ENCODE data around the gene DMWD.

DMWD gene

DNA sequence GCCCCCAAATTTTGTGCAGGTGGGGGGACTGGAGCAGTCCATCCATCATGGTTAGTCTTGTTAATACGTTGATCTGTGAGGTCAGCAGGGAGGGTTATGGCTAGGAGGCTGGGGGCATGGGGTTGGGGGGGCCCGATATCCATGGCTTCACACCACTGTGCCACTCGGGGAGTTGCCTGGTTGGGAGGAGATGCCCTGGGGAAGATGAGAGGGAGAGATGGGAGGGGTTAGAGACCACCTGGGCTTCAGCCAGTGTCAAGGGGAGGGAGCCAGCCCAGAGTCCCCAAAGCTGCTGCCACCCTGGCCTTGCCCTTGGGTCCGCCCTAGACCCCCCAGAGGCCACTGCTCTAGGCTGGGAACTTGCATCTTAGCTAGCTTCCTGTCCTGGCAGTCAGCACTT, 8.5 kb downstream of the DMWD start:
- DNase-seq: no peak

DNA sequence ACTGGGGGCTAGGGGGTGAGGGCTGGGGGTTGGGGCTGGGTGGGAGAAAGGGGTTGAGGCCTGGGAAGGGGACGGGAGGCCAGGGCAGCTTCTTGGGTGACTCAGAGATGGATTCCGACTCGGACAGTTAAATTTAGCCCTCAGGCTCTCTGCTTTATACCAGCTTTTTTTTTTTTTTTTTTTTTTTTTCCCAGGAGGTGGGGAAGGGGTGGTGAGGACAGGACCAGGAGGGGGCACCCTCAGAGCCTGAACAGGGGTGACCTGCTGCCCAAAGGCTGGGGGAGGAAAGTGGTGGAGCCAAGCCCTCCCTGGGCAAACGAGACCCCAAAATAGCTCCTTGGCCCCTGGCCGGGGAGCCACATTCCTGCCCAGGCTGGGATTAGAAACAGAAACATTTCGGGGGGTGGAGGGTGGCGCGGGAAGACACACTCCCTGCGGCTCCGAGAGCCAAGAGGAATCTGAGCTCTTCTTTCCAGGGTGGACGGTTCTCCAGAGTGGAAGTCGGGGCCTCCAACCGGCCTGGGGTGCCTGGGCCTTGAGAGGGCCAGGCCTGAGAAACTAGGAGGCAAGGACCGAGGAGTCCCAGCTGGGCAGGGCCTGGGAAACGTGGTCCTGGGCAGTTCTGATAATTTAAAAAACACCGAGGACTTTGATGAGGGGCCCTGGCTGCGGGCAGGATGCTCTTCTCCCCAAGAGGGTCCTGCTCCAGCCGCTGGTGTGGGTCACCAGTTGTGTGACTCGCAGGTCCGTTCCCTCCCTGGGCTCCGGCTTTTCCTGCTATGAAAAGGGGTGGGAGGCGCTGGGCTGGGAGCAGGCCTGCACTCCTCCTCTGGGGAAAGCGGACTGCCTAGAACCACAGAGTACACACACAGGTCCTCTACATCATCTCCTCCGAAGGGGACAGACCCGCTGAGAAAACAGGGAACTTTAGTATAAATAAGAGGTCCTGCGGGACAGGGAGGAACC, 9.5 kb downstream of the DMWD start:
- DNase-seq: no peak

DNA sequence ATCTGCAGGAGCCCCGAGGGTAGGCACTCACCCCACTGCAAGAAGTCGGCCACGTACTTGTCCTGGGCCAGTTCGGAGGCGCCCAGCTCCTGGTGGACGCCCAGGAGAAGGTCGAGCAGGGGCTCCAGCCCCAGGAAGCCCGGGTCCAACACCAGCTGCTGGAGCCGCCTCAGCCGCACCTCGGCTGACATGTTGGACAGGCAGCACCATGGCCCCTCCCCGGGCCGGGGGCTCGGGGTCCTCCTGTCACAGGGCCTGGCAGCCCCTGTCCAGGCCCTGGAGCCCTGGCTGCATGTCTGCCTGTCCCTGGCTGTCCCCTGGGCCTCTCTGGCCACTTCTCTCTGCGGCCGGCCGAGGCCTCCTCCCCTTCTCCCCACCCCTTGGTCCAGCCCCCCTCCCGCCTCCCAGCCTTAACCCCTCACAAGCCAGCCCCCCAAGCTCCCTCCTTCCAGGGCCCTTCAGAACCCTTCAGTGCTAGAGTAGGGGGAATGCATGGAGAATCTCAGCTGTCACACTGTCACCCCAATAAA, 10.4 kb downstream of the DMWD start, which contains the start of gene DMPK:
Gene DMPK (minus strand): TSS at position 329 of the 530 bp plus-strand sequence. CDS start 138 bp downstream, at position 191.
- no peak for DNase-seq

DNA sequence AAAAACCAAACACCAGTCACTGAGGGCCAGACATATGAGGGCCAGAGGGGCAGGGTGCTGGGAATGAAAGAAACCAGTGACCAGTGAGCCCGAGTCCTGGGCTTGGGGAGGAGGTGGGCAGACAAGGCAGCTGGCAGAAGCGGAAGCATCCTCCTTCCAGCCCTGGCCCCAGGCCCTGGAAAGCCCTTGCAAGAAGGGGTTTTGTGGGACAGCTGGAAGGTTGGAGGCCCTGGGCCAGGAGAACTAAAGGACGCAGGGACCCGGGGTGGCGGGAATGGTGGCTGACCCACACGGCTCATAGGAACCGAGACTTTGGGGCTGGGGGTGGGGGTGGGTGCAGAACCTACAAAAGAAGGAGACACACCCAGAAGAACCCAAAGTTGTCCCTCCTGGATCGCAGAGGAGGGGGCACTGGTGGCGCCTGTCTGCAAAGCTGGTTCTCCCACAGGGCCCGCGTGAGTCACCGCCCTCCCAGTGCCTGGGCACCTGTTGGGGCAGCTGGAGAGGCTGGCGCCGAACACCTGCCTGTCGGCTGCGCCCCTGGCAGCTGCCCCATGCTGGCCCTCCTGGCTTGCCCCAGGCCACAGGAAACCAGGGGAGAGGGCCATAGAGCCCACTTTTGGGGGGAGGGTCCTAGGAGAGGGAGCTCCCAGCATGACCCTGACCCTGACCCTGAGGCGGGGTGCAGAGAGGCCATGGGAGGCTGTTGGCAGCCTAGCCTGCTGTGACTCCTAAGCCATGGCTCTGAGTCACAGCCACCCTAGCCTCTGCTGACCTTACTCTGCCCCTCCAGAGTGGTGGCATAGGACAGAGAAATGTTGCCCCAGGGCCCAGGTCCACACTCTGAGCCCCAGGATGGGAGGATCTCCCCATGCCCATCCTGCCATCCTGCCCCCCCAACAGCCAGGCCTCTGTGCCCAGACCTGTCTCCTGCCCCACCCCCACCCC, 11.2 kb downstream of the DMWD start:
- DNase-seq: no peak

DNA sequence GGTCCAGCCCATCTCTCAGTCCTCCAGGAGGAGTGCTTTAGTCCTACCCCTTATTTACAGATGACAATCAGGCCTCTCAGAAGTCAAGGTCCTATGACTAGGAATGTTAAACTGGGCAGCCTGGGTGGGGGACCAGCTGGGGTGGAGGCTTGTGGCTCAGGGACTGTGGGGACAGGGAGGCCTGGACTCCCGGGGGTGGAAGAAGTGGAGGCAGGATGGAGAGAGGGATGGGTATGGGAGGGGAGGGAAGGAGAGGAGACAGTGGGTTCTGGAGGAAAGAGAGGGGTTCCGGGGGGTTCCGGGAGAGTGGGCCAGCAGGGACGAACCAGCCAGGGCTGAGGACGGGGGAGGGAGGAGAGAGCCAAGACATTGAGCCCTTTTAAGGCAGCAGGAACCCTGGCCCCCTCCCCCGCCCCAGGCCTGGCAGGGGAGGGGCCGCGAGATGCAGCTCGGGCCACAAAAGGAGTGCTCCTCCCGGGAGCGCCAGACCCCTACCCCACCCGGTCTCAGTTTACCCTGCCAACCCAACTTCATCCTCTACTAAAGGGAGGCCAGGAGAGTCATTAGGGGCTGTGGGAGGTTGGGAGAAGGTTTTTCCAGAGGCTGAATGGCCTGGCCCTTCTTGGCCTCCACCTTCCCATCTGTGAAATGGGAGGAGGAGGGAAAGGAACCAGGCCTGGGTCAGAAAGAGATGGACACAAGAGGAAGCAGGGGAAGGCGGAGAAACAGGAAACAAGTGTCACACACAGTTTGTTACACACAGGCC, 12.0 kb downstream of the DMWD start:
- no peak for DNase-seq

DNA sequence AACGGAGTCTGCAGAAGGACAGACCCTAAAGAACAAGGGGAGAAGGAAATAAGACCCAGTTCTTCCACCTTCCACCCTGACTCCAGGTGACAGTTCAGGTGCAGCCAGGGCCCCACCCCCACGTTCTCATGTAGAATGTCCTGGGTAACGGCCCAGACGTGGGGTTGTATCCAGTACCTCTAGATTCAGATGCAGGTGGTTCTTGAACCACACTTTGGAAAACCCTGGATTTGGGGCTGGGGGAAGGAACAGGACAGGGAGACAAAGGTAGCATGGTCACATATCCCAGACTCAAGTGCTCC, 12.5 kb downstream of the DMWD start:
- DNase-seq: no peak

DNA sequence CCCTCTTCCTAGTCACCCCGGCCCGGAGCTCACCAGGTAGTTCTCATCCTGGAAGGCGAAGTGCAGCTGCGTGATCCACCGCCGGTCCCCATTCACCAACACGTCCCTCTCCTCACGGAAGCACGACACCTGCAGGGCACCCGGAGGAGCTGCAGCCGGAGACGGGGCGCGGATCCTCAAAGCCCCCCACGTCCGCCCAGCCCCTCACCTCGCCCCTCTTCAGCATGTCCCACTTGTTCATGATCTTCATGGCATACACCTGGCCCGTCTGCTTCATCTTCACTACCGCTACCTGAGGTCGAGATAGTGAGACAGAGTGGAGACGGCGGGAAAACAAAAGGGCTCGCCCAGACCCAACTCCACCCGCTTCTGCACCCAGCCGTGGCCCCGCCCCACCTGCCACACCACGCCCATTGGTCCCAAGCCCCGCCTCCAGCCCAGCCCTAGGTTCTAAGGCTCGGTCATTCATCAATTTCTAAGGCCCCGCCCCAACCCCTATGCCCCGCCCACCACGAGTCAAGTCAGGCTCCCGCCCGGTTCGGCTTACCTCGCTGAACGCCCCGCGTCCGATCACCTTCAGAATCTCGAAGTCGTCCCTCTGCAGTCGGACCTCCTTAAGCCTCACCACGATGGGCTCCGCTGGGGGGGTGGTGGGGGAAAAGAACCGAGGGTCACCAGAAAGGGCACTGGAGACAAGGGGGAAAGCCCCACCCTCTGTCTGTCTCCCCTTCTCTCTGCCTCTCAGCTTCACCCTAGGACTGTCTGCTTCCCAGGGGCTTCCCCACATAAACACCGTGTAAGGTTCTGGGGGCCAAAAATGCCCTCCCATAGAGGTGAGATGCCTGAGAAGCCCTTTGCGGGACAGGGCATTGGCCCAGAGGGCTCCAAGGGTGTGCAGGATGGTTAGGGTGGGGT, 13.2 kb downstream of the DMWD start:
- peak; percentile 75 to 86 for DNase-seq

DNA sequence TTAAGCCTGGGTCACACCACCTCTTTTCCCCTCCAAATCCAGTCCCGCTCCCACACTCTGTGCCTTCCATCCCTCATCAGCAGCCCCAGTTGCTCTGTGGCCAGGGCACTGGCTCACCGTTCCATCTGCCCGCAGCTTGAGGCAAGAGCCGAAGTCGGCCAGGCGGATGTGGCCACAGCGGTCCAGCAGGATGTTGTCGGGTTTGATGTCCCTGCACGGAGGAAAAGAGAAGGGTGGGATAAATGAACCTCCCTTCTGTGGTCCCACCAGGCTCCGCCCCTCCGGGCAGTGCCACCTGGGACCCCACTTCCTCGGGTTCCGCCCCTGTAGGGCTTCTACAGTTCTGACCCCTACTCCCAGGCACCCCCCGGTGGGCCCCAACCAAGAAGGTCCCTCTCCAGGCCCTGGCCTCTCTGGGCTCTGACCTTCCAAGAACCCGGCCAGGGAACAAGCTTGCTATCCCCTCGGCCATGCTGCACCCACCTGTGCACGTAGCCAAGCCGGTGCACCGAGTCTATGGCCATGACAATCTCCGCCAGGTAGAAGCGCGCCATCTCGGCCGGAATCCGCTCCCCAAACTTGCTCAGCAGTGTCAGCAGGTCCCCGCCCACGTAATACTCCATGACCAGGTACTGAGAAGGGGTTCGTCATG, 14.5 kb downstream of the DMWD start:
- no peak for DNase-seq

DNA sequence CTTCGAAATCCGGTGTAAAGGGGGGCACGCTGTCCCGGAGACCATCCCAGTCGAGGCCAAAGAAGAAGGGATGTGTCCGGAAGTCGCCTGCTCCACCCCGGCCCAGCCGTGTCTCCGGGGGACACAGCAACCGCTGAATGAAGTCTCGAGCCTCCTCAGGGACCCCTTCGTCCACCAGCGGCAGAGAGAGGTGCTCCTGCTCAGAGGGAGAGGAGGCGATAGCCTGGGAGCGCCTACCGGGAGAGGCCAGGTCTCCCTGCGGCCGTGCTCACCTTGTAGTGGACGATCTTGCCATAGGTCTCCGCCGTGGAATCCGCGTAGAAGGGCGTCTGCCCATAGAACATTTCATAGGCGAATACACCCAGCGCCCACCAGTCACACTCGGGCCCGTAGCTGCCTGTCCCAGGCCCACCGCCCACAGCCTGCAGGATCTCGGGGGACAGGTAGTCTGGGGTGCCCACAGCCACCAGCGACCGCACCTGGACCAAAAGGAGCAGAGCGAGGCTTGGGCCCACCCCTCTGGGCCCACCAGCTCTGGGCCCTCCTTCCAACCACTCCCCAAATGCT, 15.2 kb downstream of the DMWD start:
- DNase-seq: no peak

DNA sequence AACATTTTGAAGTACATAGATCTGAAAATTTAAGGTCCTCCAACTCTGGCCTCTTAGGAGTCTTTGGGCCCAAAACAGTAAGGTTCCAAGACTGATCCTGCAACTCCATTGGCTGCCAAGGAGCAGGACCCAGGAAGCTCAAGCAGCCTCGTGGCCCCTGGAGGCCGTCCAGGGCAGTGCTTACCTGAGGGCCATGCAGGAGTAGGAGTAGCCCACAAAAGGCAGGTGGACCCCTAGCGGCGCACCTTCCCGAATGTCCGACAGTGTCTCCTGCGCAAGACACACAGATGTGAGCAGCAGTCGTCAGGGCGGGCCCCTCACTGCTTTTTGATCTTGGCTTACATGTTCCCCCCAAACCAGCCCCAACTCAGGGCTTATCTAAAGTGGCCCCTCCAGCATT, 17.9 kb downstream of the DMWD start:
- DNase-seq: no peak

DNA sequence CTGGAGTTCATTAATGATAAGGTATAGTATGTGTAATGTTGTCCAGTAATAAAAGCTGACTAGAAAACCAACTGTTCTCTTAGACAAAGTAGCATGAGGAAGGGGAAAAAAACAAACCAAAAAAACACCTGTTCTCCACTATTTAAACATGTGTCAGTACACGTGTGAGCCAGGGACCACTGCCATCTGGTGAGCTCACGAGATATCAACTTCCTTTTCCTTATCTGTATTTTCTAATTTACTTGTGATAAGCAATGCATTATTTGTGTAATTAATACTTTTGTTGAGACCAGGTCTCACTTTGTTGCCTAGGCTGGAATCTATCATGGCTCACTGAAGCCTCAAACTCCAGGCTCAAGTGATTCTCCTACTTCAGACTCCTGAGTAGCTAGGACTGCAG, 19.3 kb downstream of the DMWD start:
- DNase-seq: no peak

DNA sequence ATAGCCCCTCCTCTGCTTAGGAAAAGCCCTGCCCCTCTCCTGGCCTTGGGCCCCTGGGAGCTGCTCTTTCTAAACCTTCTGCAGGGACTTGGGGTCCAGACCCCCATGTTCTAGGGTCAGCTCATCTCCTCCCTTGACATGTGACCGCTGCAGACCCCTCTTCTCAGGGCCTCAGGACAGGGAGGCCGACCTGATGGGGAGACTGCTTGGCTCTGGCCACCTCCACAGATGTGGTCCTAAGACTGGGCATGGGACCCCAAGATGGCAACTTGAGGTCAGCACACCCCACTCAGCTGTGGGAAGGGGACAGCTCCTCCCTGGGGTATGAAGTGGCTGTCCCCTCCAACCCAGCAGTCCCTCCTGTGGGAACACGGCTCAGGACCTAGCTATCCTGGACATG, 19.7 kb downstream of the DMWD start:
- no peak for DNase-seq

DNA sequence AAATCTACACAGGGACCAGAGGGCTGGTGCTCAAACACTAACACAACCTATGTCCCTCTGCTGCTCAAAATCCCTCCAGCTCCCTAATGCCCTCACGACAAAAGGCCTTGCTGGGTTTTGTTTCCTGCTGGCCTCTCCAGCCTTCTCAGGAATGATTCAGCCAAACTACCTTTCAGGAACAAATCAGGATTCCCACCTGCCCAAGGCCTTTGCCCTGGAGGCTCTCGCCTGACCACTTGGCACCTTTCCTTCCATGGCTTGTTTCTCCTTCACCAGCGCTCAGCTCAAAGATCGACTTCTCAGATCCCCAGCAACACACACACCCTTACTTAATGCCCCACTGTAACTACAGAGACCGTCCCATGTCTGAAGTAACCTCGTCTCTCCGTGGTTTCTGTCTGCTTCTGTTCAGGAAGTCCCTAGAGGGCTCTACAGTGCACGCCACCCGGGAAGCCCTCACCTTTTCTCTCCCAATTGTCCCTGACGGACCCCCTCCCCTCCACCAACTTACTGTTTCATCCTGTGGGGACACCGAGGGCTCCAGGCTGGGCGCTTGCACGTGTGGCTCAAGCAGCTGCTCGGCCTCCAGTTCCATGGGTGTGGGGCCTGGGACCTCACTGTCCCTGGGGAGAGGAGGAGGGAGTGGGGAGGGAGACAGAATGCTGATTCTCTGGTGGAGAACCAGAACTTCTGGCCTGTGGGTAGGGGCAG, 20.4 kb downstream of the DMWD start:
- no peak for DNase-seq

DNA sequence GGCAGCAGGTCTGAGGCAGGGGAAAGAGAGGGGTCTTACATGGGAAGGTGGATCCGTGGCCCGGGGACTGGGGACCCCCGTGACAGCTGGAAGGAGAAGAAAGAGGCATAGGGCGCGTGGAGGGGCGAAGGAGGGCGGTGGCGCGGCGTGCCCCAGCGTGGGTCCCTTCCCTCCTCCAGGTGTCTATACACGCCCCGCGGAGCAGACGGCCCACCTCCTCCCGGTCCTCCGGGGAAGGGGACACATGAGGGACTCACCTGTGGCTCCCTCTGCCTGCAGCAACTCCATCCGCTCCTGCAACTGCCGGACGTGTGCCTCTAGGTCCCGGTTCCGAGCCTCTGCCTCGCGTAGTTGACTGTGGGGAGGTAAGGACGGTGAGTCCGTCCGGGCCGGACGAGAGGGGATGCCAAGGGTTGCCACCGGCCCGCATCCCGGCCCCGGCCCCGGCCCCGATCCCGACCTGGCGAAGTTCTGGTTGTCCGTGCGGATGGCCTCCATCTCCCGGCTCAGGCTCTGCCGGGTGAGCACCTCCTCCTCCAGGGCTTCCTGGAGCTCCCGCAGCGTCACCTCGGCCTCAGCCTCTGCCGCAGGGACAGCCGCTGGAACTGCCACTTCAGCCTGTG, 21.2 kb downstream of the DMWD start:
- DNase-seq: no peak

DNA sequence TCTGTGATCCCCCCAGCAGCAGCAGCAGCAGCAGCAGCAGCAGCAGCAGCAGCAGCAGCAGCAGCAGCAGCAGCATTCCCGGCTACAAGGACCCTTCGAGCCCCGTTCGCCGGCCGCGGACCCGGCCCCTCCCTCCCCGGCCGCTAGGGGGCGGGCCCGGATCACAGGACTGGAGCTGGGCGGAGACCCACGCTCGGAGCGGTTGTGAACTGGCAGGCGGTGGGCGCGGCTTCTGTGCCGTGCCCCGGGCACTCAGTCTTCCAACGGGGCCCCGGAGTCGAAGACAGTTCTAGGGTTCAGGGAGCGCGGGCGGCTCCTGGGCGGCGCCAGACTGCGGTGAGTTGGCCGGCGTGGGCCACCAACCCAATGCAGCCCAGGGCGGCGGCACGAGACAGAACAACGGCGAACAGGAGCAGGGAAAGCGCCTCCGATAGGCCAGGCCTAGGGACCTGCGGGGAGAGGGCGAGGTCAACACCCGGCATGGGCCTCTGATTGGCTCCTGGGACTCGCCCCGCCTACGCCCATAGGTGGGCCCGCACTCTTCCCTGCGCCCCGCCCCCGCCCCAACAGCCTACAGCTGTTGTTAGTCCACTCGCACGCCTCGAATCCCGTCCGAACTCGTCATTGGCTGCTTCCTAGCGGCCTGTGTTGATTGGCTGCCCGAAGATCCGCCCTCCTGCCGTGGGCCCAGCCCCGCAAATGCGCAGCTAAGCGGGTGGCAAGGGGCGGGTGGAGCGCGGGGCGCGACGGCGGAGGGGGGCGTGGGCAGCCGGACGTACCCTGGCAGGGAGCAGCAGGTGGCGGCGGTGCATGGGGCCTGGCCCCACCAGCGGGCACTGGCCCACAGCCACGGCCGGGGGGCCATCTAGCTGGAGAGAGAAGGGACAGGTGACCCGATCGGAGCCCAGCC, 22.2 kb downstream of the DMWD start:
- DNase-seq: peak; percentile 87 to 91

DNA sequence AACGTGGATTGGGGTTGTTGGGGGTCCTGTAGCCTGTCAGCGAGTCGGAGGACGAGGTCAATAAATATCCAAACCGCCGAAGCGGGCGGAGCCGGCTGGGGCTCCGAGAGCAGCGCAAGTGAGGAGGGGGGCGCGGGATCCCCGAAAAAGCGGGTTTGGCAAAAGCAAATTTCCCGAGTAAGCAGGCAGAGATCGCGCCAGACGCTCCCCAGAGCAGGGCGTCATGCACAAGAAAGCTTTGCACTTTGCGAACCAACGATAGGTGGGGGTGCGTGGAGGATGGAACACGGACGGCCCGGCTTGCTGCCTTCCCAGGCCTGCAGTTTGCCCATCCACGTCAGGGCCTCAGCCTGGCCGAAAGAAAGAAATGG, 22.8 kb downstream of the DMWD start:
- DNase-seq: no peak

DNA sequence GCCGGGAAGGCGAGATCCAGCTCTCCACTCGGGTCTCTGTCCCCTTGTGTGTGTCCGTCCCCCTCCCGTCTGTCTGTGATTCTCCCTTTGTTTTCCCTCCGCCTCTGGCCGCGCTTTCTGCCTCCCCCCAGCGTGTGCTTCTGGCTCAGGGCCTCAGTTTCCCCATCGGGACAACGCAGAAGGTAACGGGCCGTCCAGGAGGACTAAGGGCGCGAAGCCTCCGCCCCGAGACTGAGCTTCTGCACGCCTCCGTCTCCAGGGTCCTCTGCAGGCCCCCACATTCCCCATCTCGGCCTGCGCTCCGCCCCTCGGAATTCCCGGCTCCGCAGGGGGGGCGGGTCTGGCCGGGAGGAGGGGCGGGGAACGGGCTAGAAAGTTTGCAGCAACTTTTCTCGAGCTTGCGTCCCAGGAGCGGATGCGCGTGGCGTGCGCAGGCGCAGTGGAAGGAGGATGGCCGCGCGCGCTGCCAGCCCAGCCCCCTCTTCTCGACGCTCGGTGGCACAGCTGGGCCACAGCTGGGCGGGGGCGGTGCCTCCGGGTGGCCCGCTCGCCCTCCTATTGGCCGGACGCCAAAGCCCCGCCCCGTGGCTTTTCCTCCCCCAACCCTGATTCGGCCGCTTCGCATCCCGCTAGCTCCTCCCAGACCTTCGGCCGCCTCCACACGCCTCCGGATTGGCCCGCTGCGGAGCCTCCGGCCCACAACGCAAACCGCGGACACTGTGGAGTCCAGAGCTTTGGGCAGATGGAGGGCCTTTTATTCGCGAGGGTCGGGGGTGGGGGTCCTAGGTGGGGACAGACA, 23.5 kb downstream of the DMWD start, which contains the start of gene SIX5:
Gene SIX5 (minus strand): TSS at position 269 of the 799 bp plus-strand sequence. CDS start 408 bp downstream, outside the sequence.
- peak; percentile 90 to 94 for DNase-seq

DNA sequence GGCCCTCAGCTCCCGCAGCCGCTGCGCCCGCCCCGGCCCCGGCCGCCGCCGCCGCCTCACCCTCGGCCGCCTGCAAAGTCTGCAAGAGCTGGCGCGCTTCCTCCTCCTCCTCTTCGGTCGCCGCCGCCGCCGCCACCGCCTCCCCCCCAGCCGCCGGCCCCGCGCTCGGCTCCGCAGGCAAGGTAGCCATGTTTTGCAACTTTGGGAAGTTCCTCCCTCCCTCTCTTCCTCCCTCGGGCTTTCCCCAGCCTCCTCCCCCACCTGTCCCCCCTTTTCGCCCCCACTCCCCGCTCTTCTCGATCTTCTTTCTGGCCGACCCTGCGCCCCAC, 24.0 kb downstream of the DMWD start:
- DNase-seq: peak; percentile 21 to 37
